Measurements from ENCODE around the gene NRBP1. TPM values are rescaled to one million over a fixed set of nuclear protein-coding genes. Genes with fewer than 3 reads are reported as not detected.
A peak's percentile ranks its signal among the peaks of the same experiment; 100 is the strongest.

NRBP1 gene
- total RNA-seq, 1 donor from 2014 or later, result 136 TPM

- no peaks in the 10 kb centered on the region for H3K9me3 Mint-ChIP-seq
- H3K4me1 Mint-ChIP-seq, result peaks cover 22% of the 10 kb centered on the region
- H3K4me2 ChIP-seq, result peak overlapping the region; percentile 81
- H3K4me3 Mint-ChIP-seq, result peak overlapping the region; percentile 96
- H3K36me3 ChIP-seq, result no peaks in the 10 kb centered on the region
- H3K79me2 ChIP-seq (ENCODE audit: low read depth), result no peaks in the 10 kb centered on the region
- H4K20me1 ChIP-seq (ENCODE audit: low read depth), result no peaks in the 10 kb centered on the region
- H3K27ac Mint-ChIP-seq, result no peak overlapping the region
- peak overlapping the region; percentile 75 for H2AFZ ChIP-seq (replicated peaks)
- H3K9me3 ChIP-seq (ENCODE audit: low read depth), result no peaks in the 10 kb centered on the region
- H3K27me3 ChIP-seq, result peaks cover 7% of the 10 kb centered on the region
- peaks cover 5% of the 10 kb centered on the region for H3K27me3 Mint-ChIP-seq (ENCODE audit: insufficient read depth, low read depth)
- H3K4me3 ChIP-seq, result peak overlapping the region; percentile 70
- no peak for TF ChIP-seq EZH2phosphoT487 (IDR thresholded peaks at IDR 0.05)
- TF ChIP-seq EZH2 (IDR thresholded peaks at IDR 0.05), result no peak
- TF ChIP-seq, protein P1, sequence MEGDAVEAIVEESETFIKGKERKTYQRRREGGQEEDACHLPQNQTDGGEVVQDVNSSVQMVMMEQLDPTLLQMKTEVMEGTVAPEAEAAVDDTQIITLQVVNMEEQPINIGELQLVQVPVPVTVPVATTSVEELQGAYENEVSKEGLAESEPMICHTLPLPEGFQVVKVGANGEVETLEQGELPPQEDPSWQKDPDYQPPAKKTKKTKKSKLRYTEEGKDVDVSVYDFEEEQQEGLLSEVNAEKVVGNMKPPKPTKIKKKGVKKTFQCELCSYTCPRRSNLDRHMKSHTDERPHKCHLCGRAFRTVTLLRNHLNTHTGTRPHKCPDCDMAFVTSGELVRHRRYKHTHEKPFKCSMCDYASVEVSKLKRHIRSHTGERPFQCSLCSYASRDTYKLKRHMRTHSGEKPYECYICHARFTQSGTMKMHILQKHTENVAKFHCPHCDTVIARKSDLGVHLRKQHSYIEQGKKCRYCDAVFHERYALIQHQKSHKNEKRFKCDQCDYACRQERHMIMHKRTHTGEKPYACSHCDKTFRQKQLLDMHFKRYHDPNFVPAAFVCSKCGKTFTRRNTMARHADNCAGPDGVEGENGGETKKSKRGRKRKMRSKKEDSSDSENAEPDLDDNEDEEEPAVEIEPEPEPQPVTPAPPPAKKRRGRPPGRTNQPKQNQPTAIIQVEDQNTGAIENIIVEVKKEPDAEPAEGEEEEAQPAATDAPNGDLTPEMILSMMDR (IDR thresholded peaks at IDR 0.05), result no peak
- H3F3A ChIP-seq (ENCODE audit: low read depth), result peaks cover 5% of the 10 kb centered on the region
- H3K27ac ChIP-seq, result no peak overlapping the region
- DNase-seq (ENCODE audit: low spot score), result peak; percentile 54
- no peak overlapping the region for H3K9ac ChIP-seq
- H3K36me3 Mint-ChIP-seq, result peaks cover 8% of the 10 kb centered on the region
- H3K4me1 ChIP-seq, result no peaks in the 10 kb centered on the region
Observed at GRCh38 chr2:27489118-27489497, 60.7 kb downstream of the NRBP1 start.

- Mint-ChIP-seq H3K4me1 (peaks cover 22% of the 10 kb centered on the region), H3K27me3 (ENCODE audit: insufficient read depth, low read depth) (peaks cover 5% of the 10 kb centered on the region), H3K9me3 (no peaks in the 10 kb centered on the region), H3K4me3 (peak within 1 kb of the TSS; percentile 96), H3K27ac (peak within 1 kb of the TSS; percentile 6), H3K36me3 (peaks cover 8% of the 10 kb centered on the region)
- Histone ChIP-seq H3K4me3 (peak within 1 kb of the TSS; percentile 70), H3K36me3 (no peaks in the 10 kb centered on the region), H4K20me1 (ENCODE audit: low read depth) (no peaks in the 10 kb centered on the region), H3K4me2 (peak within 1 kb of the TSS; percentile 81), H3K9ac (no peak within 1 kb of the TSS), H3F3A (ENCODE audit: low read depth) (peaks cover 11% of the 10 kb centered on the region), H3K27ac (no peak within 1 kb of the TSS), H3K9me3 (ENCODE audit: low read depth) (no peaks in the 10 kb centered on the region), H3K4me1 (no peaks in the 10 kb centered on the region), H3K79me2 (ENCODE audit: low read depth) (no peaks in the 10 kb centered on the region), H2AFZ (replicated peaks) (peak within 1 kb of the TSS; percentile 75), H3K27me3 (peaks cover 13% of the 10 kb centered on the region)
- TF ChIP-seq, protein P1 (IDR thresholded peaks at IDR 0.05), result no peak
- TF ChIP-seq EZH2 (IDR thresholded peaks at IDR 0.05), result no peak
- no peak for TF ChIP-seq EZH2phosphoT487 (IDR thresholded peaks at IDR 0.05)
- peak; percentile 100 for DNase-seq (ENCODE audit: low spot score)
Observed at GRCh38 chr2:27489498-27490397, 61.3 kb downstream of the NRBP1 start, which contains the start of gene IFT172. Gene IFT172, minus strand, starts transcription at chr2:27489743. Its CDS starts 90 bp downstream, at chr2:27489653.

Small RNA genes lying within 50 kb of the gene (small RNA-seq; reads per million reads assigned to genes)
- not detected for gene RNU6-986P

Other genes with a start within 250 kb of the NRBP1 start
- gene ATRAID, start 216.6 kb upstream of the NRBP1 start, total RNA-seq (ENCODE audit: low replicate concordance), result 133 and 142 TPM in 2 replicates
- 42.8 and 88.9 TPM in 2 replicates for gene SLC5A6, start 216.4 kb upstream of the NRBP1 start, total RNA-seq (ENCODE audit: low replicate concordance)
- 26.5 and 51.8 TPM in 2 replicates for gene CAD, start 211.3 kb upstream of the NRBP1 start, total RNA-seq (ENCODE audit: low replicate concordance)
- 0.56 and 1.4 TPM in 2 replicates for gene SLC30A3, start 165.6 kb upstream of the NRBP1 start, total RNA-seq (ENCODE audit: low replicate concordance)
- gene DNAJC5G, start 153.2 kb upstream of the NRBP1 start, total RNA-seq (ENCODE audit: low replicate concordance), result not detected in 2 replicates
- gene TRIM54, start 146.2 kb upstream of the NRBP1 start, total RNA-seq (ENCODE audit: low replicate concordance), result 0.12 TPM in 1 of 2 replicates, not detected in the other
- gene UCN, start 120.2 kb upstream of the NRBP1 start, total RNA-seq (ENCODE audit: low replicate concordance), result 0.56 and 1.2 TPM in 2 replicates
- 71.4 and 78.0 TPM in 2 replicates for gene MPV17, start 105.5 kb upstream of the NRBP1 start, total RNA-seq (ENCODE audit: low replicate concordance)
- gene GTF3C2, start 71.9 kb upstream of the NRBP1 start, total RNA-seq (ENCODE audit: low replicate concordance), result 57.3 and 73.9 TPM in 2 replicates
- gene EIF2B4, start 58.3 kb upstream of the NRBP1 start, total RNA-seq (ENCODE audit: low replicate concordance), result 25.5 and 38.2 TPM in 2 replicates
- 65.2 and 92.6 TPM in 2 replicates for gene SNX17, start 58.0 kb upstream of the NRBP1 start, total RNA-seq (ENCODE audit: low replicate concordance)
- gene ZNF513, start 47.9 kb upstream of the NRBP1 start, total RNA-seq (ENCODE audit: low replicate concordance), result 6.1 and 23.2 TPM in 2 replicates
- gene PPM1G, start 19.0 kb upstream of the NRBP1 start, total RNA-seq (ENCODE audit: low replicate concordance), result 114 and 116 TPM in 2 replicates
- 0.88 and 11.4 TPM in 2 replicates for gene KRTCAP3, start 13.8 kb downstream of the NRBP1 start, total RNA-seq (ENCODE audit: low replicate concordance)
- 20.3 and 30.0 TPM in 2 replicates for gene IFT172, start 61.1 kb downstream of the NRBP1 start, total RNA-seq (ENCODE audit: low replicate concordance)
- gene FNDC4, start 66.6 kb downstream of the NRBP1 start, total RNA-seq (ENCODE audit: low replicate concordance), result 6.2 and 18.3 TPM in 2 replicates
- 2.2 TPM in 1 of 2 replicates, not detected in the other for gene GCKR, start 68.2 kb downstream of the NRBP1 start, total RNA-seq (ENCODE audit: low replicate concordance)
- gene ZNF512, start 154.4 kb downstream of the NRBP1 start, total RNA-seq (ENCODE audit: low replicate concordance), result 96.1 and 106 TPM in 2 replicates
- gene CCDC121, start 200.4 kb downstream of the NRBP1 start, total RNA-seq (ENCODE audit: low replicate concordance), result 5.1 and 9.2 TPM in 2 replicates
- gene GPN1, start 200.4 kb downstream of the NRBP1 start, total RNA-seq (ENCODE audit: low replicate concordance), result 54.9 and 59.2 TPM in 2 replicates
- 35.7 and 43.5 TPM in 2 replicates for gene SUPT7L, start 235.0 kb downstream of the NRBP1 start, total RNA-seq (ENCODE audit: low replicate concordance)
- gene SLC4A1AP, start 235.3 kb downstream of the NRBP1 start, total RNA-seq (ENCODE audit: low replicate concordance), result 24.9 and 32.2 TPM in 2 replicates